H9 (cell line): ENCODE results near the gene SMIM15. TPM values are rescaled to one million over a fixed set of nuclear protein-coding genes. Genes with fewer than 3 reads are reported as not detected.

Experiments
- DNase-seq: peaks from one replicate; pipeline ENCODE4 v3.0.0-alpha.2; 2017
- H2AFZ ChIP-seq: one replicate; pipeline ENCODE4 v1.6.1; 2013; ENCODE audit warnings: mild to moderate bottlenecking, low read length, control low read depth, moderate library complexity
- H2AK5ac ChIP-seq: 2 replicates; pipeline ENCODE4 v1.6.1; 2013; ENCODE audit warnings: low read length, control low read depth, mixed read lengths; ENCODE audit not compliant: insufficient read length
- H2BK120ac ChIP-seq: one replicate; pipeline ENCODE4 v1.6.1; 2013; ENCODE audit warnings: low read depth, mild to moderate bottlenecking, low read length, control low read depth, inconsistent platforms; ENCODE audit not compliant: poor library complexity, severe bottlenecking
- H2BK12ac ChIP-seq: 2 replicates; pipeline ENCODE4 v1.6.1; 2013; ENCODE audit warnings: low read length, control low read depth, mixed read lengths, low read depth; ENCODE audit not compliant: insufficient read length
- H2BK15ac ChIP-seq: 2 replicates; pipeline ENCODE4 v1.6.1; 2013; ENCODE audit warnings: low read depth, low read length, control low read depth
- H2BK20ac ChIP-seq: one replicate; pipeline ENCODE4 v1.6.1; 2013; ENCODE audit warnings: low read depth, mild to moderate bottlenecking, low read length, control low read depth, inconsistent platforms; ENCODE audit not compliant: poor library complexity, severe bottlenecking
- H2BK5ac ChIP-seq: 2 replicates; pipeline ENCODE4 v1.6.1; 2013; ENCODE audit warnings: low read length, control low read depth, mixed read lengths; ENCODE audit not compliant: insufficient read length
- H3K14ac ChIP-seq: 2 replicates; pipeline ENCODE4 v1.6.1; 2013; ENCODE audit warnings: low read length, control low read depth; ENCODE audit not compliant: insufficient read depth
- H3K18ac ChIP-seq: 2 replicates; pipeline ENCODE4 v1.6.1; 2013; ENCODE audit warnings: low read depth, mild to moderate bottlenecking, mixed read lengths, low read length, control low read depth; ENCODE audit not compliant: insufficient read length
- H3K23ac ChIP-seq: 2 replicates; pipeline ENCODE4 v1.6.1; 2013; ENCODE audit warnings: low read length, control low read depth, mixed read lengths, low read depth; ENCODE audit not compliant: insufficient read length
- H3K23me2 ChIP-seq: 2 replicates; pipeline ENCODE4 v1.6.1; 2013; ENCODE audit warnings: low read depth, mild to moderate bottlenecking, mixed read lengths, low read length, control low read depth; ENCODE audit not compliant: insufficient read length, poor library complexity, severe bottlenecking
- H3K27ac ChIP-seq: 2 replicates; pipeline ENCODE4 v1.5.1; 2013; ENCODE audit warnings: low read length, control low read depth, mixed read lengths, low read depth; ENCODE audit not compliant: insufficient read length
- H3K27me3 ChIP-seq: 2 replicates; pipeline ENCODE4 v1.6.1; 2013; ENCODE audit warnings: low read length, control low read depth, inconsistent platforms; ENCODE audit not compliant: insufficient read depth
- H3K4ac ChIP-seq: 2 replicates; pipeline ENCODE4 v1.6.1; 2013; ENCODE audit warnings: low read depth, mild to moderate bottlenecking, control low read depth, inconsistent platforms, low read length, moderate library complexity
- H3K4me1 ChIP-seq: 2 replicates; pipeline ENCODE4 v1.6.1; 2013; ENCODE audit warnings: low read length, control low read depth, inconsistent platforms; ENCODE audit not compliant: insufficient read depth
- H3K4me2 ChIP-seq: 2 replicates; pipeline ENCODE4 v1.6.1; 2013; ENCODE audit warnings: low read length, control low read depth, mixed read lengths; ENCODE audit not compliant: insufficient read length, insufficient read depth
- H3K56ac ChIP-seq: 2 replicates; pipeline ENCODE4 v1.6.1; 2013; ENCODE audit warnings: low read depth, mild to moderate bottlenecking, mixed read lengths, low read length, control low read depth; ENCODE audit not compliant: insufficient read length
- H3K79me1 ChIP-seq: 2 replicates; pipeline ENCODE4 v1.6.1; 2013; ENCODE audit warnings: low read depth, mild to moderate bottlenecking, moderate library complexity, low read length, control low read depth, inconsistent platforms; ENCODE audit not compliant: insufficient read depth, poor library complexity, severe bottlenecking
- H3K79me2 ChIP-seq: 2 replicates; pipeline ENCODE4 v1.6.1; 2013; ENCODE audit warnings: low read length, control low read depth, inconsistent platforms; ENCODE audit not compliant: insufficient read depth
- H3K9ac ChIP-seq: 2 replicates; pipeline ENCODE4 v1.6.1; 2013; ENCODE audit warnings: low read length, control low read depth, mixed read lengths; ENCODE audit not compliant: insufficient read length; ENCODE audit errors: extremely low read depth
- H3K9me3 ChIP-seq: one replicate; pipeline ENCODE4 v1.6.1; 2013; ENCODE audit warnings: low read depth, low read length, inconsistent platforms; ENCODE audit not compliant: control insufficient read depth
- H3T11ph ChIP-seq: one replicate; pipeline ENCODE4 v1.6.1; 2013; ENCODE audit warnings: mild to moderate bottlenecking, low read length, control low read depth, inconsistent platforms
- H4K20me1 ChIP-seq: one replicate; pipeline ENCODE4 v1.6.1; 2013; ENCODE audit not compliant: control insufficient read depth, insufficient read length, insufficient read depth
- H4K5ac ChIP-seq: 2 replicates; pipeline ENCODE4 v1.6.1; 2013; ENCODE audit warnings: low read depth, mild to moderate bottlenecking, mixed read lengths, low read length, control low read depth; ENCODE audit not compliant: insufficient read length
- H4K8ac ChIP-seq: replicated peaks from 2 replicates; pipeline ENCODE4 v1.6.1; 2013; ENCODE audit warnings: low read length, control low read depth, mixed read lengths, low read depth; ENCODE audit not compliant: insufficient read length
- H4K91ac ChIP-seq: 2 replicates; pipeline ENCODE4 v1.6.1; 2013; ENCODE audit warnings: low read depth, mild to moderate bottlenecking, moderate library complexity, mixed read lengths, low read length, control low read depth; ENCODE audit not compliant: insufficient read length
- H3K27ac Mint-ChIP-seq, 3 experiments: 2 replicates in 2 of 3; 3 replicates in 1 of 3; pipeline ENCODE4 v1.8.0; 2020 to 2021; ENCODE audit warnings: mixed read lengths in 3 of 3, mild to moderate bottlenecking in 1 of 3, moderate library complexity in 1 of 3
- H3K27me3 Mint-ChIP-seq: 2 replicates; pipeline ENCODE4 v1.8.0; 2021; ENCODE audit warnings: low read depth, mild to moderate bottlenecking, moderate library complexity, mixed read lengths
- H3K36me3 Mint-ChIP-seq, 3 experiments: 2 replicates in 2 of 3; 3 replicates in 1 of 3; pipeline ENCODE4 v1.8.0; 2020 to 2021; ENCODE audit warnings: low read depth in 3 of 3, mixed read lengths in 3 of 3; ENCODE audit not compliant: insufficient read depth in 1 of 3
- H3K4me1 Mint-ChIP-seq, 2 experiments: 2 replicates each; pipeline ENCODE4 v1.8.0; 2020; ENCODE audit warnings: mixed read lengths in 2 of 2
- H3K4me3 Mint-ChIP-seq, 2 experiments: 2 replicates in 1 of 2; 3 replicates in 1 of 2; pipeline ENCODE4 v1.8.0; 2020 to 2021; ENCODE audit warnings: mild to moderate bottlenecking in 2 of 2, mixed read lengths in 2 of 2, moderate library complexity in 1 of 2
- H3K9me3 Mint-ChIP-seq, 2 experiments: 2 replicates in 1 of 2; 3 replicates in 1 of 2; pipeline ENCODE4 v1.8.0; 2020; ENCODE audit warnings: mild to moderate bottlenecking in 2 of 2, mixed read lengths in 2 of 2, moderate library complexity in 1 of 2
- CTCF ChIP-seq: fragments of 200-600 bp; sonication (generic); conservative IDR thresholded peaks from 3 replicates; pipeline ENCODE4 v1.8.0; 2021; ENCODE audit warnings: antibody characterized with exemption, mild to moderate bottlenecking
- WGBS: extraction: QIAGEN DNeasy Blood & Tissue Kit; methylation state at CpG from one replicate; pipeline ENCODE4 v1.1.7; 2013; ENCODE audit warnings: missing lambda C conversion rate, low lambda C conversion rate, mixed read lengths; ENCODE audit not compliant: insufficient read length; ENCODE audit errors: extremely low coverage; 5-methylcytosine and 5-hydroxymethylcytosine counted together
- total RNA-seq: library from RNA; stranded (reverse); gene quantifications from 2 replicates; pipeline ENCODE4 v1.2.1, GENCODE V29; 2021

SMIM15 gene
- total RNA-seq, 1 experiment from 2014 or later = 75.3 TPM

GRCh38 chr5:61167382-61167781 is 5.1 kb upstream of the SMIM15 start:
- Histone ChIP-seq H3K14ac (no peak overlapping the region), H2BK15ac (no peak overlapping the region), H3K9ac (no peak overlapping the region), H2BK20ac (no peak overlapping the region), H3K79me1 (peaks cover 2% of the 10 kb centered on the region), H3T11ph (no peak overlapping the region), H3K27ac (no peak overlapping the region), H4K5ac (no peak overlapping the region), H2BK12ac (no peak overlapping the region), H4K91ac (no peak overlapping the region), H3K4me2 (no peak overlapping the region), H3K9me3 (peaks cover 6% of the 10 kb centered on the region), H3K4me1 (no peaks in the 10 kb centered on the region), H2BK5ac (no peak overlapping the region), H4K20me1 (no peaks in the 10 kb centered on the region), H3K23ac (no peak overlapping the region), H2AFZ (no peak overlapping the region), H3K18ac (no peak overlapping the region), H3K79me2 (peaks cover 4% of the 10 kb centered on the region; the same call in 1 of the 2 replicates), H2AK5ac (no peak overlapping the region), H3K27me3 (no peaks in the 10 kb centered on the region), H3K56ac (no peak overlapping the region), H4K8ac (no peak overlapping the region), H3K4ac (no peak overlapping the region), H3K23me2 (peaks cover 8% of the 10 kb centered on the region), H2BK120ac (no peak overlapping the region)
- H3K27ac Mint-ChIP-seq = peak overlapping the region in 2 of 3 experiments; percentile 18 to 80; a peak in 2 of 7 replicates
- WGBS = no CpG with 5 or more reads among the region's 4 CpGs
- H3K4me1 Mint-ChIP-seq = peaks cover 13 to 26% of the 10 kb centered on the region in 2 experiments
- DNase-seq = no peak
- no peaks in the 10 kb centered on the region for H3K27me3 Mint-ChIP-seq
- TF ChIP-seq CTCF = peak; percentile 46; the same call in 2 of the 3 replicates
- no peak overlapping the region for H3K4me3 Mint-ChIP-seq
- peaks cover 7 to 19% (median 12%) of the 10 kb centered on the region in 3 experiments; a peak in 6 of 7 replicates for H3K36me3 Mint-ChIP-seq
- H3K9me3 Mint-ChIP-seq = peaks cover 10 to 12% of the 10 kb centered on the region in 2 experiments; a peak in 3 of 5 replicates
